ENCODE measurements around the gene LRMDA.

DNA sequence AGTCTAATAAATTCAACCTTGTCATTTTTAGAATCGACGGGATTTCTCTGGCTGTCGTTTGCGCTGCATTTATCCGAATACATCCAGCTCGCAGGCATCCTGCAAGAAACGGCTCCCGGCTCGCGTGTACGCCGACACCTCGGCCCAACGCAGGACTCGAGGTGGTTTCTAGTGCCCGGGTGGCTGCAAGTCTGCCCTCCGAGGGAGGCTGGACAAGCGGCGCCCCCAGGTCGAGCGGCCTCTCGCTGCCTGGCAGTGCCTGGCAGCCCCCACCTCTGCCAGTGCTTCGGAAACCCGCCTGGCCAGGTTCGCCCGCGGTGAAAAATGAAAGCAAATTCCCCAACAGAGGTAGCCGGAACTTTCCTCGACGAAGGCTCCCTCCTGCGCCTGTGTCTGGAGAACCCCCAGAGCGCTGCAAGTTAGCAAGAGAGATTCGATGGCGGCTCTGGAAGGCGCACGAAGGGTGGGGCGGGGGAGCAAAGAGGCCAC lies 24.2 kb upstream of the LRMDA start:
- TF ChIP-seq, protein P1, sequence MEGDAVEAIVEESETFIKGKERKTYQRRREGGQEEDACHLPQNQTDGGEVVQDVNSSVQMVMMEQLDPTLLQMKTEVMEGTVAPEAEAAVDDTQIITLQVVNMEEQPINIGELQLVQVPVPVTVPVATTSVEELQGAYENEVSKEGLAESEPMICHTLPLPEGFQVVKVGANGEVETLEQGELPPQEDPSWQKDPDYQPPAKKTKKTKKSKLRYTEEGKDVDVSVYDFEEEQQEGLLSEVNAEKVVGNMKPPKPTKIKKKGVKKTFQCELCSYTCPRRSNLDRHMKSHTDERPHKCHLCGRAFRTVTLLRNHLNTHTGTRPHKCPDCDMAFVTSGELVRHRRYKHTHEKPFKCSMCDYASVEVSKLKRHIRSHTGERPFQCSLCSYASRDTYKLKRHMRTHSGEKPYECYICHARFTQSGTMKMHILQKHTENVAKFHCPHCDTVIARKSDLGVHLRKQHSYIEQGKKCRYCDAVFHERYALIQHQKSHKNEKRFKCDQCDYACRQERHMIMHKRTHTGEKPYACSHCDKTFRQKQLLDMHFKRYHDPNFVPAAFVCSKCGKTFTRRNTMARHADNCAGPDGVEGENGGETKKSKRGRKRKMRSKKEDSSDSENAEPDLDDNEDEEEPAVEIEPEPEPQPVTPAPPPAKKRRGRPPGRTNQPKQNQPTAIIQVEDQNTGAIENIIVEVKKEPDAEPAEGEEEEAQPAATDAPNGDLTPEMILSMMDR (conservative IDR thresholded peaks at IDR 0.05; ENCODE audit: low read length) = no peak
- no peak for TF ChIP-seq EZH2phosphoT487 (IDR thresholded peaks at IDR 0.05; ENCODE audit: borderline replicate concordance, low read depth, low read length)

All from OCI-LY7 (cell line).